Stimulated activated naive CD8-positive, alpha-beta T cell treated with anti-CD3 and anti-CD28 coated beads, Interleukin-15, Interleukin-2, amounts not matched to agents 100 U/mL and 50 U/mL, for 24 hours (primary cell): Measurements from ENCODE around the gene ACP6.
"Not testable (repeated sequence)": the region's sequence is repeated elsewhere in the genome, so short reads cannot be mapped to it uniquely, and the experiment has no call there.

Experiments
- ATAC-seq: fragments of 150-1000 bp; cut with Tn5 transposase; one replicate; pipeline ENCODE4 v1.10.0; 2021
- DNase-seq: peaks from one replicate; pipeline ENCODE4 v3.0.0; 2021

ACP6 gene

GRCh38 chr1:147670319-147671001 lies at the start of gene ACP6:
Gene ACP6, minus strand, starts transcription at chr1:147670524. Its CDS starts 476 bp downstream, at chr1:147670048.
- ATAC-seq: peak; percentile 97
- DNase-seq: peak; percentile 88

GRCh38 chr1:147719711-147720225 lies 49.4 kb upstream of the ACP6 start:
- DNase-seq (no peak), ATAC-seq (no peak)

GRCh38 chr1:147719029-147719698 lies 48.8 kb upstream of the ACP6 start:
- ATAC-seq: no peak
- DNase-seq: no peak

DNA sequence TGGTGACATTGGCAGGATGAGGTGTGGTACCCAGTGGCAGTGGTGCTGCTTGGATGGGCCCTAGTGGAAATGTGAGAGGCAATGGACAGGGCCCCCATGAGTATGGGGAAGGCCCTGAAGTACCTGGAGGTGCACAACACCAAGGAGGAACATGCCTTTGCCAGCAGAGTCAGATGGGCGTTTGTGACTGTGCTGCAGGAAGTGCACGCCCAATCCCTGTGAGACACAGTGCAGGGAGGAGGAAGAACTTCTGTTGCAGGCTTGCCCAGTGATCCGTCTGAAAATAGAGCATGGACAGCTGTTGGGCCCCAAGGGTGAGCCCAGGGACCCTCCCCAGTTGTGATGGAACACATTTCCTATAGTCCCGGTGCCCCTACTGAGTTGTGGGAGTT lies 47.4 kb upstream of the ACP6 start:
- DNase-seq (no peak), ATAC-seq (no peak)

- DNase-seq (no peak), ATAC-seq (no peak)
These were observed 46.9 kb upstream of the ACP6 start for GRCh38 chr1:147717051-147717705.

DNA sequence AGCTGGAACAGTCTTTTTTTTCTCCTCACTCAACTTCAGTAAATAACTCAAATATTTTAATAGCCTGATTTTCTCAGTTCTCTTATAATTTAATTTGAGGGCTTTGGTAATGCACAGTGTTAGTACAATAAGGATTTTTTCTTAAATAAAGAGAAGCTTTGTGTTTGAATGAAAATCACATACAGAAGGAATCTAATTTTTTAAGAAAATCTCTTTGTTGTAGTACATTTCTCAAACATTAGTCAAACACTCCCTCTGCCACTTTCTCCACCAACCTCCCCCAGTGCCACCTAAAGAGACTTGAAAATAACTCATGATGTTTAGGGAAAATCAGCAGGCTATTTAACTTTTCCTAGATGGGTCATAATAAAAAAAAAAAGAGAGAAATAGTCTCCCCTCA lies 42.3 kb upstream of the ACP6 start:
- DNase-seq: no peak
- ATAC-seq: no peak

- ATAC-seq: peak; percentile 77
- DNase-seq: peak; percentile 57
These were observed 30.0 kb upstream of the ACP6 start for GRCh38 chr1:147700042-147701006.

DNA sequence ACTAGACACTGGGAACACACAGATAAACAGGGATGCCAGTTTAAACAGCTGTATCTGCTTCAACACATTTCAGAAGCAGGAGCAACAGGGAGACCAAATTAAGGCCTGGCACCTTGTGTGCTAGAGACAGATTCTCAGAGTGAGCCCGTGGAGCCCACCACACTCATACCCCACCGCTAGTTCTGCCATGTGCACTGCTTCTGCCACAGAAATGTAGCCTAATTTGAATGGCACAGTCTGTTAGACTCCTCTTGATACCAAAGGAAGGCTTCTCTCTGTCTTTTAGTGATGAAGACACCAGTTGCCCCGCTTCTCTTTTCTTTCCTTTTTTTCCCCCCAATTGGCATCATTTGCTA lies 29.3 kb upstream of the ACP6 start:
- no peak for DNase-seq

GRCh38 chr1:147683163-147683763 lies 12.9 kb upstream of the ACP6 start:
- DNase-seq: no peak
- no peak for ATAC-seq

More for the DNA sequence above, 29.3 kb upstream of the ACP6 start:
- ATAC-seq: no peak

DNA sequence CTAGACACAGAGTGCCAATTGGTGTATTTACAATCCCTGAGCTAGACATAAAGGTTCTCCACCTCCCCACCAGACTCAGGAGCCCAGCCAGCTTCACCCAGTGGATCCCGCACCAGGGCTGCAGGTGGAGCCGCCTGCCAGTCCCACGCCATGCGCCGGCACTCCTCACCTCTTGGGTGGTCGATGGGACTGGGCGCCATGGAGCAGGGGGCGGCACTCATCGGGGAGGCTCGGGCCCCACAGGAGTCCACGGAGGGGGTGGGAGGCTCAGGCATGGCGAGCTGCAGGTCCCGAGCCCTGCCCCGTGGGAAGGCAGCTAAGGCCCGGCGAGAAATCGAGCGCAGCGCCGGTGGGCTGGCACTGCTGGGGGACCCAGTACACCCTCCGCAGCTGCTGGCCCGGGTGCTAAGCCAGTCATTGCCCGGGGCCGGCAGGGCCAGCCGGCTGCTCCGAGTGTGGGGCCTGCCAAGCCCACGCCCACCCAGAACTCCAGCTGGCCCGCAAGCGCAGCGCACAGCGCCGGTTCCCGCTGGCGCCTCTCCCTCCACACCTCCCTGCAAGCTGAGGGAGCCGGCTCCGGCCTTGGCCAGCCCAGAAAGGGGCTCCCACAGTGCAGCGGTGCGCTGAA lies 10.4 kb upstream of the ACP6 start:
- not testable (repeated sequence) for ATAC-seq, DNase-seq

- not testable (repeated sequence) for DNase-seq, ATAC-seq
These were observed 7.4 kb upstream of the ACP6 start for GRCh38 chr1:147677681-147678080.

DNA sequence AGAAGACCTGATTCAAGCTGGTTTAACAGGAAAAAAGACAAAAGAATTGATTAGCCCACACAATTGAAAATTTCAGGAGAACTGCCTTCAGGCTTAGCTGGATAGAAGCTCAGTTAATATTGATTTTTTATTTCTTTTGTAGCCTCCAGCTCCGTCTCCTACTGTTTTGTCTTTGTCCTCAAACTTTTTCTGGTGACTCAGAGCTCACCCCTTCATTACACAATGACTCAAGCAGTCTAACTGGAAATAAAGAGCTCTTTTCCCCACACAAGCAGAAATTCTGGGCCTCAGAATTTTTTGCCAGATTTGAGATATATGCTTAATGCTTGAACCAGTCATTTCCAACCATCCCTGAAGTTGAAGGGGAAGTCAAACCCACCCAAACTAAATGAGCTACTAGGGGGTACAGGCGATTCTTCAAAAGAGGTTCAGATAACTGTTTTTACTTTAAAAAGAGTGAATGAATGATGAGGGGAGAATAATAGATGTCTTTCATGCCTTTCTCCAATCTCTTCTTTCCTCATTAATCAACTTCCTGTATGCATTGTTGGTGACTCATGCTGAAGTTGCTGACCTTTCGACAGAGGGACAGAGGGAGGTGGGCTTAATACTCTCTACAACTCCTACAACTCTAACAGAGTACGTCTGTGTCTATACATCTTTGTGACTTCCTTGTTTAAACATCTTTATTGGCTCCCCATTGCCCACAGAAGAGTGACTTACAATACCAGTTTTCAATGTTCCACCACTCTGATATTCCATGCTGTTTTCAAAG lies 6.2 kb upstream of the ACP6 start:
- no peak for ATAC-seq
- no peak for DNase-seq

GRCh38 chr1:147673816-147674215 lies 3.5 kb upstream of the ACP6 start:
- DNase-seq (no peak), ATAC-seq (no peak)

GRCh38 chr1:147673406-147673805 lies 3.1 kb upstream of the ACP6 start:
- ATAC-seq (no peak), DNase-seq (no peak)

GRCh38 chr1:147669469-147670318 lies 630 bp downstream of the ACP6 start:
- DNase-seq (peak; percentile 55), ATAC-seq (peak; percentile 52)

DNA sequence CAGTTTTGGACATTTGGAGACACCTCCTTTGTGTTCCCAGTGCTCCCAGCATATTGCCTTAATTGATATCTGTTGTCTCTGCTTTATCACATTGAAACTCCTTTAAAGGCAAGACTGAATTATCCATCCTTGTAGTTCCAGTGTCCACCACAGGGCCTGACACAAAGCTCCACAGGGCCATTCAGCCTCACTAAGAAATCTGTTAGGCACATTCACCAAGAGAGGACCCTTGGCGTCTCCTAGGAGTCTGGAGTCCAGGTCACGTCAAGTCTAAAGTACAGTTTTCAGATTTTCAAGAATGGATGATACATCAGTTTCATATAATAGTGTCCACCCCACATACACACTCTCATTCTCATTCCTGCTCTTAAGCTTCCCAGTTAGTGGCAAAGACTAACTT lies 4.8 kb downstream of the ACP6 start:
- DNase-seq (no peak), ATAC-seq (no peak)

DNA sequence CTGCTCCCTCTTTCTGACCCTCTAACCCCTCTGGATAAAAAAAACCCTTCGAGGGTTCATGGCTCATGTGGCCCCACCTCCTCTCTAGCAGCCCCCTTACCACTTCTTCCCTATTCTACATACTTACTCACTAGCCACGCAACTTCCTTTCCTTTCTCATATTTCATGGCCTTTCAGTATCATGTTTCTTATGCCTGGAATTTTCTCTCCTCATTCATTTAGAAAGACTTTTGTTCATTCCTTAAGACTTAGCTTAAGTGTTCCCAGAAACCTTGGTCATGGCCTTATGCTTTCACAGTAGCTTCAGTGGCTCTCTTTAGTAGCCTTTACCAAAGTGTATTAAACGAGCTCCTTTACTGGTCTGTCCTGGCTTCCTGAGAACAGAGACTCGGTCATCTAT lies 6.1 kb downstream of the ACP6 start:
- DNase-seq (no peak), ATAC-seq (no peak)

GRCh38 chr1:147654511-147654910 lies 15.8 kb downstream of the ACP6 start:
- DNase-seq (no peak), ATAC-seq (no peak)

DNA sequence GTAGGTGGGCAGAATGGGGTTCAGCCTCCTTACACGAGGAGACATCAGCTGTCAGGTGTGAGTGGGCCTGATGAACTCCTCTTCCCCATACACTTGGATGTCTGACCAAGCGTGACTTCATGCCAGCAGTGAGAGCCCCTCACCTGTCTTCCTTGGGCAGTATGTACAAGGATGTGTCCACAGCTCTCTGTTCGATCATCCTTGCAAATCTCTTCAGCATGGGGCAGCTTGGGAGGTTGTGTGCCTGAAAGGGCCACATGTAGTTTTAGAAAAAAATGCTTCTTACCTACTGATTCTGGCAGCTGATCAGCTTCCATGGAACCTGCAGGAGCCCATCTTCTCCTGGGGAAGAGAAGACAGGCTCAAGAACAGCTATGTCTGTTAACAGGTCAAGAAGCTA lies 18.0 kb downstream of the ACP6 start:
- DNase-seq: no peak
- no peak for ATAC-seq
